ENCODE results near the gene TTLL4. TPM values are rescaled to one million over a fixed set of nuclear protein-coding genes. Genes with fewer than 3 reads are reported as not detected.
A peak's percentile ranks its signal among the peaks of the same experiment; 100 is the strongest.
"Not testable (repeated sequence)": the region's sequence is repeated elsewhere in the genome, so short reads cannot be mapped to it uniquely, and the experiment has no call there.

TTLL4 gene
- polyA plus RNA-seq, 2 of the 4 experiments (the other 2 are of a cell fraction): 25.0 to 26.2 TPM

GRCh38 chr2:218680061-218680460 is 30.6 kb upstream of the TTLL4 start:
- FAIRE-seq (no peak), DNase-seq (ENCODE audit: low read depth in 1 of 2, low spot score in 1 of 2) (no peak), ATAC-seq (no peak)
- H3K4me3 ChIP-seq: no peak overlapping the region
- H3K27ac ChIP-seq: no peak overlapping the region
- H3K4me1 ChIP-seq: no peaks in the 10 kb centered on the region
- H3K4me2 ChIP-seq: no peak overlapping the region
- WGBS (ENCODE audit: missing lambda C conversion rate): 33% methylated on average over 3 of the region's 3 CpGs
- TF ChIP-seq POLR2A (IDR thresholded peaks at IDR 0.05; ENCODE audit: low read length) (no peak), CBX2 (IDR thresholded peaks at IDR 0.05; ENCODE audit: borderline replicate concordance, low read depth) (no peak)
- ChIA-PET POLR2A (no interaction called here), CTCF (interaction anchor here (1.2 kb wide), 1 partner anchor 30 kb away, joined by 3 read pairs; the partner anchor contains the start of gene TTLL4)
- no peaks in the 10 kb centered on the region for H3K9me3 ChIP-seq

- CTCF ChIA-PET: interaction anchor here (0.5 to 3.8 kb wide), 34 partner anchors 10 to 365 kb away, joined by 3 to 26 read pairs (median 4); partner anchors contain the start of genes BCS1L, CYP27A1, RNF25 and STK36
- DNase-seq (ENCODE audit: low read depth in 1 of 2, low spot score in 1 of 2) (peak; percentile 70 to 85), ATAC-seq (peak; percentile 100), FAIRE-seq (peak; percentile 13)
- H3K4me2 ChIP-seq, H3K27ac ChIP-seq, H3K4me1 ChIP-seq, H3K9me3 ChIP-seq, H3K4me3 ChIP-seq: not testable (repeated sequence)
- POLR2A ChIA-PET: interaction anchor here (0.9 to 1.3 kb wide), 2 partner anchors 16 to 28 kb away, joined by 3 to 5 read pairs; partner anchors contain the start of genes BCS1L, RNF25, STK36 and ZNF142
- TF ChIP-seq MAX (IDR thresholded peaks at IDR 0.05): peak; percentile 18; the same call in 1 of the 2 replicates
- peak; percentile 58 for TF ChIP-seq SMC3 (IDR thresholded peaks at IDR 0.05)
- TF ChIP-seq CTCF (IDR thresholded peaks at IDR 0.05): peak; percentile 70
- peak; percentile 62 to 68; a peak in 4 of 5 replicates for TF ChIP-seq RAD21 (conservative IDR thresholded peaks at IDR 0.05 in 1 of 2, IDR thresholded peaks at IDR 0.05 in 1 of 2)
- 23% methylated on average over 5 of the region's 5 CpGs for WGBS (ENCODE audit: missing lambda C conversion rate)
Observed at GRCh38 chr2:218687400-218688060, 23.1 kb upstream of the TTLL4 start.

GRCh38 chr2:218691234-218691633 is 19.4 kb upstream of the TTLL4 start:
- DNase-seq (ENCODE audit: low read depth in 1 of 2, low spot score in 1 of 2) (no peak), ATAC-seq (no peak), FAIRE-seq (no peak)
- ChIA-PET POLR2A (no interaction called here), CTCF (interaction anchor here (1.6 to 4.6 kb wide), 2 partner anchors 19 to 156 kb away, joined by 3 to 23 read pairs; partner anchors contain the start of gene TTLL4)
- Histone ChIP-seq H3K4me3 (no peak overlapping the region), H3K27ac (no peak overlapping the region), H3K4me2 (no peak overlapping the region), H3K4me1 (no peaks in the 10 kb centered on the region), H3K9me3 (no peaks in the 10 kb centered on the region)
- TF ChIP-seq EP300 (IDR thresholded peaks at IDR 0.05) (no peak), FOSB (CRISPR knock-in tag; IDR thresholded peaks at IDR 0.05) (no peak), CBX8 (IDR thresholded peaks at IDR 0.05) (no peak), MAFK (IDR thresholded peaks at IDR 0.05; ENCODE audit: partially characterized antibody) (no peak)

- H3K4me3 ChIP-seq: no peak overlapping the region
- CTCF ChIA-PET: interaction anchor here (0.8 to 4.6 kb wide), 4 partner anchors 8 to 158 kb away, joined by 3 to 23 read pairs (median 5); partner anchors contain the start of gene TTLL4
- FAIRE-seq (no peak), DNase-seq (ENCODE audit: low read depth in 1 of 2, low spot score in 1 of 2) (no peak), ATAC-seq (no peak)
- H3K4me1 ChIP-seq: no peaks in the 10 kb centered on the region
- POLR2A ChIA-PET: no interaction called here
- TF ChIP-seq NPAS2 (CRISPR knock-in tag; IDR thresholded peaks at IDR 0.05; ENCODE audit: borderline replicate concordance) (no peak), CBX2 (IDR thresholded peaks at IDR 0.05; ENCODE audit: borderline replicate concordance, low read depth) (no peak), PBX3 (IDR thresholded peaks at IDR 0.05) (no peak), HOXB5 (CRISPR knock-in tag; IDR thresholded peaks at IDR 0.05) (no peak)
- H3K27ac ChIP-seq: no peak overlapping the region
- WGBS (ENCODE audit: missing lambda C conversion rate): 95% methylated on average over 3 of the region's 3 CpGs
- no peaks in the 10 kb centered on the region for H3K9me3 ChIP-seq
- H3K4me2 ChIP-seq: no peak overlapping the region
Observed at GRCh38 chr2:218694405-218695145, 16.1 kb upstream of the TTLL4 start.
